Measurements from ENCODE around the gene DSCAML1. TPM values are rescaled to one million over a fixed set of nuclear protein-coding genes. Genes with fewer than 3 reads are reported as not detected.
A peak's percentile ranks its signal among the peaks of the same experiment; 100 is the strongest.

Gene DSCAML1
- total RNA-seq, 4 donors from 2014 or later, result 0.20 to 1.1 (median 0.36) TPM

- Histone ChIP-seq H3K27me3 (no peaks in the 10 kb centered on the region), H3K4me3 (no peak overlapping the region), H3K27ac (no peak overlapping the region), H3K9me3 (no peaks in the 10 kb centered on the region), H3K36me3 (no peaks in the 10 kb centered on the region), H3K4me1 (peaks cover 0 to 2% (median 0%) of the 10 kb centered on the region in 4 donors)
- TF ChIP-seq EP300 (IDR thresholded peaks at IDR 0.05), result no peak
- TF ChIP-seq POLR2A (IDR thresholded peaks at IDR 0.05), result no peak
- TF ChIP-seq CTCF (IDR thresholded peaks at IDR 0.05), result no peak
- DNase-seq (ENCODE audit: low spot score in 2 of 2), result no peak
- 70 to 71% methylated on average over 14 of the region's 14 CpGs for WGBS, 2 donors
Measured at GRCh38 chr11:117588166-117588810, 208.7 kb downstream of the DSCAML1 start.

GRCh38 chr11:117587416-117587815 is 209.6 kb downstream of the DSCAML1 start:
- TF ChIP-seq POLR2A (IDR thresholded peaks at IDR 0.05) (no peak), EP300 (IDR thresholded peaks at IDR 0.05) (no peak), CTCF (IDR thresholded peaks at IDR 0.05) (no peak)
- WGBS, 2 donors, result 92 to 97% methylated on average over 6 of the region's 6 CpGs
- Histone ChIP-seq H3K4me3 (no peak overlapping the region), H3K27ac (no peak overlapping the region), H3K4me1 (peaks cover 0 to 4% (median 0%) of the 10 kb centered on the region in 4 donors), H3K27me3 (no peaks in the 10 kb centered on the region), H3K36me3 (no peaks in the 10 kb centered on the region), H3K9me3 (no peaks in the 10 kb centered on the region)
- no peak for DNase-seq (ENCODE audit: low spot score in 2 of 2)

- Histone ChIP-seq H3K27ac (no peak overlapping the region), H3K4me3 (no peak overlapping the region), H3K36me3 (no peaks in the 10 kb centered on the region), H3K9me3 (no peaks in the 10 kb centered on the region), H3K27me3 (no peaks in the 10 kb centered on the region), H3K4me1 (peaks cover 0 to 4% (median 0%) of the 10 kb centered on the region in 4 donors)
- 68 to 73% methylated on average over 5 of the region's 5 CpGs for WGBS, 2 donors
- TF ChIP-seq EP300 (IDR thresholded peaks at IDR 0.05) (no peak), POLR2A (IDR thresholded peaks at IDR 0.05) (no peak), CTCF (IDR thresholded peaks at IDR 0.05) (no peak)
- DNase-seq (ENCODE audit: low spot score in 2 of 2), result no peak
Measured at GRCh38 chr11:117586392-117586791, 210.6 kb downstream of the DSCAML1 start.

GRCh38 chr11:117585631-117586030 is 211.4 kb downstream of the DSCAML1 start:
- no peaks in the 10 kb centered on the region for H3K9me3 ChIP-seq
- H3K27ac ChIP-seq, result no peak overlapping the region
- no peak overlapping the region for H3K4me3 ChIP-seq
- 71 to 85% methylated on average over 8 of the region's 8 CpGs for WGBS, 2 donors
- H3K27me3 ChIP-seq, result no peaks in the 10 kb centered on the region
- H3K36me3 ChIP-seq, result no peaks in the 10 kb centered on the region
- no peak for TF ChIP-seq POLR2A (IDR thresholded peaks at IDR 0.05)
- no peak for TF ChIP-seq EP300 (IDR thresholded peaks at IDR 0.05)
- no peak for TF ChIP-seq CTCF (IDR thresholded peaks at IDR 0.05)
- H3K4me1 ChIP-seq, result peaks cover 0 to 4% (median 0%) of the 10 kb centered on the region in 4 donors
- DNase-seq (ENCODE audit: low spot score in 2 of 2), result no peak

GRCh38 chr11:117584056-117584830 is 212.8 kb downstream of the DSCAML1 start:
- peak overlapping the region in 1 of 4 donors; percentile 10 for H3K27ac ChIP-seq
- no peaks in the 10 kb centered on the region for H3K36me3 ChIP-seq
- no peaks in the 10 kb centered on the region for H3K9me3 ChIP-seq
- WGBS, 2 donors, result 54 to 67% methylated on average over 9 of the region's 9 CpGs
- H3K4me3 ChIP-seq, result no peak overlapping the region
- no peaks in the 10 kb centered on the region for H3K27me3 ChIP-seq
- peaks cover 0 to 4% (median 0%) of the 10 kb centered on the region in 4 donors for H3K4me1 ChIP-seq
- TF ChIP-seq EP300 (IDR thresholded peaks at IDR 0.05) (no peak), POLR2A (IDR thresholded peaks at IDR 0.05) (no peak), CTCF (IDR thresholded peaks at IDR 0.05) (no peak)
- no peak for DNase-seq (ENCODE audit: low spot score in 2 of 2)

Data from tibial nerve (tissue), 4 donors.